H1 (cell line): ENCODE measurements around the gene TMEM59L. TPM values are rescaled to one million over a fixed set of nuclear protein-coding genes. Genes with fewer than 3 reads are reported as not detected.

Experiments
- EP300 ChIP-seq, 2 experiments: IDR thresholded peaks; 1 replicate in 1 of 2; 2 replicates in 1 of 2; pipeline ENCODE4 v1.6.1; 2011 to 2012; ENCODE audit warnings: low read depth in 2 of 2, low read length in 2 of 2, mild to moderate bottlenecking in 2 of 2, borderline replicate concordance in 1 of 2, inconsistent platforms in 1 of 2, moderate library complexity in 1 of 2
- FOSL1 ChIP-seq: IDR thresholded peaks from 2 replicates; pipeline ENCODE4 v1.6.1; 2011; ENCODE audit warnings: mild to moderate bottlenecking, low read depth, low read length, moderate library complexity; ENCODE audit not compliant: insufficient read depth
- POLR2A ChIP-seq, 2 experiments: IDR thresholded peaks; 1 replicate in 1 of 2; 2 replicates in 1 of 2; pipeline ENCODE4 v1.6.1; 2011; ENCODE audit warnings: low read depth in 2 of 2, low read length in 2 of 2, mild to moderate bottlenecking in 2 of 2; ENCODE audit errors: control extremely low read depth in 1 of 2
- POLR2AphosphoS5 ChIP-seq: IDR thresholded peaks from 2 replicates; pipeline ENCODE4 v1.6.1; 2011; ENCODE audit warnings: low read depth, low read length
- polyA plus RNA-seq, 7 experiments: library from polyadenylated mRNA; depleted of rRNA in 3 of 7; stranded (reverse) in 5 of 7; unstranded in 2 of 7; fragments of >200 nt in 5 of 7; fragments of 200-250 nt in 2 of 7; gene quantifications; 1 replicate in 5 of 7; 2 replicates in 1 of 7; 4 replicates in 1 of 7; pipeline versions ENCODE4 v1.2.1 to v1.2.3, GENCODE V29; 2011 to 2013; ENCODE audit warnings: missing spikeins in 2 of 7, mixed read lengths in 2 of 7
- total RNA-seq: library from RNA; stranded (reverse); fragmentation: NEBNext Ultra II Directional; extraction: Animal tissue kit (Norgen Biotek cat#: 25700); gene quantifications from 2 replicates; pipeline ENCODE4 v1.2.1, GENCODE V29; 2021
- TF ChIP-seq, protein P1 (sequence below): fragments of 300-600 bp; sonication (generic); IDR thresholded peaks from 2 replicates; pipeline ENCODE4 v1.7.1; 2012; ENCODE audit warnings: low read length, moderate library complexity, mild to moderate bottlenecking, inconsistent platforms; ENCODE audit not compliant: insufficient replicate concordance

The TMEM59L gene
- total and polyA plus RNA-seq, 2 of the 8 experiments (the other 6 are each of a cell fraction or from before 2014, with no cell fraction given), result 4.0 to 12.2 TPM

DNA sequence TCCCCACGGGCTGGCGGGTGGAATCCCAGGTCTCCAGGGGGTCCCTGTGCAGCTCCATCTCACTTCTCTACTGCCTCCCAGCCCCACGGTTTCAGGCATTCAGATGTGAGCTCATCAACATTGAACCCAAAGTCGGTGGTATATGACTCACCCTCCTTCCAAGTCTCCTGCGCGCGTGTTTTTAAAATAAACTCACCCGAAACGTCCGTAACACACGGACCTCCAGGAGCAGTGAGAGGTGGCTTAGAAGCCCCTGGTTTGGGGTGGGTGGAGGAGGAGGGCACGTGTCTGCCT is 56.8 kb downstream of the TMEM59L start (continued):
- TF ChIP-seq FOSL1 (no peak), POLR2A (IDR thresholded peaks at IDR 0.05; ENCODE audit: control extremely low read depth in 1 of 2, low read depth in 2 of 2, low read length in 2 of 2) (no peak), POLR2AphosphoS5 (no peak), EP300 (IDR thresholded peaks at IDR 0.05; ENCODE audit: borderline replicate concordance in 1 of 2, low read depth in 2 of 2, low read length in 2 of 2) (no peak)
- TF ChIP-seq, protein P1, sequence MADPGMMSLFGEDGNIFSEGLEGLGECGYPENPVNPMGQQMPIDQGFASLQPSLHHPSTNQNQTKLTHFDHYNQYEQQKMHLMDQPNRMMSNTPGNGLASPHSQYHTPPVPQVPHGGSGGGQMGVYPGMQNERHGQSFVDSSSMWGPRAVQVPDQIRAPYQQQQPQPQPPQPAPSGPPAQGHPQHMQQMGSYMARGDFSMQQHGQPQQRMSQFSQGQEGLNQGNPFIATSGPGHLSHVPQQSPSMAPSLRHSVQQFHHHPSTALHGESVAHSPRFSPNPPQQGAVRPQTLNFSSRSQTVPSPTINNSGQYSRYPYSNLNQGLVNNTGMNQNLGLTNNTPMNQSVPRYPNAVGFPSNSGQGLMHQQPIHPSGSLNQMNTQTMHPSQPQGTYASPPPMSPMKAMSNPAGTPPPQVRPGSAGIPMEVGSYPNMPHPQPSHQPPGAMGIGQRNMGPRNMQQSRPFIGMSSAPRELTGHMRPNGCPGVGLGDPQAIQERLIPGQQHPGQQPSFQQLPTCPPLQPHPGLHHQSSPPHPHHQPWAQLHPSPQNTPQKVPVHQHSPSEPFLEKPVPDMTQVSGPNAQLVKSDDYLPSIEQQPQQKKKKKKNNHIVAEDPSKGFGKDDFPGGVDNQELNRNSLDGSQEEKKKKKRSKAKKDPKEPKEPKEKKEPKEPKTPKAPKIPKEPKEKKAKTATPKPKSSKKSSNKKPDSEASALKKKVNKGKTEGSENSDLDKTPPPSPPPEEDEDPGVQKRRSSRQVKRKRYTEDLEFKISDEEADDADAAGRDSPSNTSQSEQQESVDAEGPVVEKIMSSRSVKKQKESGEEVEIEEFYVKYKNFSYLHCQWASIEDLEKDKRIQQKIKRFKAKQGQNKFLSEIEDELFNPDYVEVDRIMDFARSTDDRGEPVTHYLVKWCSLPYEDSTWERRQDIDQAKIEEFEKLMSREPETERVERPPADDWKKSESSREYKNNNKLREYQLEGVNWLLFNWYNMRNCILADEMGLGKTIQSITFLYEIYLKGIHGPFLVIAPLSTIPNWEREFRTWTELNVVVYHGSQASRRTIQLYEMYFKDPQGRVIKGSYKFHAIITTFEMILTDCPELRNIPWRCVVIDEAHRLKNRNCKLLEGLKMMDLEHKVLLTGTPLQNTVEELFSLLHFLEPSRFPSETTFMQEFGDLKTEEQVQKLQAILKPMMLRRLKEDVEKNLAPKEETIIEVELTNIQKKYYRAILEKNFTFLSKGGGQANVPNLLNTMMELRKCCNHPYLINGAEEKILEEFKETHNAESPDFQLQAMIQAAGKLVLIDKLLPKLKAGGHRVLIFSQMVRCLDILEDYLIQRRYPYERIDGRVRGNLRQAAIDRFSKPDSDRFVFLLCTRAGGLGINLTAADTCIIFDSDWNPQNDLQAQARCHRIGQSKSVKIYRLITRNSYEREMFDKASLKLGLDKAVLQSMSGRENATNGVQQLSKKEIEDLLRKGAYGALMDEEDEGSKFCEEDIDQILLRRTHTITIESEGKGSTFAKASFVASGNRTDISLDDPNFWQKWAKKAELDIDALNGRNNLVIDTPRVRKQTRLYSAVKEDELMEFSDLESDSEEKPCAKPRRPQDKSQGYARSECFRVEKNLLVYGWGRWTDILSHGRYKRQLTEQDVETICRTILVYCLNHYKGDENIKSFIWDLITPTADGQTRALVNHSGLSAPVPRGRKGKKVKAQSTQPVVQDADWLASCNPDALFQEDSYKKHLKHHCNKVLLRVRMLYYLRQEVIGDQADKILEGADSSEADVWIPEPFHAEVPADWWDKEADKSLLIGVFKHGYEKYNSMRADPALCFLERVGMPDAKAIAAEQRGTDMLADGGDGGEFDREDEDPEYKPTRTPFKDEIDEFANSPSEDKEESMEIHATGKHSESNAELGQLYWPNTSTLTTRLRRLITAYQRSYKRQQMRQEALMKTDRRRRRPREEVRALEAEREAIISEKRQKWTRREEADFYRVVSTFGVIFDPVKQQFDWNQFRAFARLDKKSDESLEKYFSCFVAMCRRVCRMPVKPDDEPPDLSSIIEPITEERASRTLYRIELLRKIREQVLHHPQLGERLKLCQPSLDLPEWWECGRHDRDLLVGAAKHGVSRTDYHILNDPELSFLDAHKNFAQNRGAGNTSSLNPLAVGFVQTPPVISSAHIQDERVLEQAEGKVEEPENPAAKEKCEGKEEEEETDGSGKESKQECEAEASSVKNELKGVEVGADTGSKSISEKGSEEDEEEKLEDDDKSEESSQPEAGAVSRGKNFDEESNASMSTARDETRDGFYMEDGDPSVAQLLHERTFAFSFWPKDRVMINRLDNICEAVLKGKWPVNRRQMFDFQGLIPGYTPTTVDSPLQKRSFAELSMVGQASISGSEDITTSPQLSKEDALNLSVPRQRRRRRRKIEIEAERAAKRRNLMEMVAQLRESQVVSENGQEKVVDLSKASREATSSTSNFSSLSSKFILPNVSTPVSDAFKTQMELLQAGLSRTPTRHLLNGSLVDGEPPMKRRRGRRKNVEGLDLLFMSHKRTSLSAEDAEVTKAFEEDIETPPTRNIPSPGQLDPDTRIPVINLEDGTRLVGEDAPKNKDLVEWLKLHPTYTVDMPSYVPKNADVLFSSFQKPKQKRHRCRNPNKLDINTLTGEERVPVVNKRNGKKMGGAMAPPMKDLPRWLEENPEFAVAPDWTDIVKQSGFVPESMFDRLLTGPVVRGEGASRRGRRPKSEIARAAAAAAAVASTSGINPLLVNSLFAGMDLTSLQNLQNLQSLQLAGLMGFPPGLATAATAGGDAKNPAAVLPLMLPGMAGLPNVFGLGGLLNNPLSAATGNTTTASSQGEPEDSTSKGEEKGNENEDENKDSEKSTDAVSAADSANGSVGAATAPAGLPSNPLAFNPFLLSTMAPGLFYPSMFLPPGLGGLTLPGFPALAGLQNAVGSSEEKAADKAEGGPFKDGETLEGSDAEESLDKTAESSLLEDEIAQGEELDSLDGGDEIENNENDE, result no peak
- TF ChIP-seq, all 59 proteins: peak for 0
